Esophagus squamous epithelium (tissue), 5 donors: ENCODE data around the gene NIT2. TPM values are rescaled to one million over a fixed set of nuclear protein-coding genes. Genes with fewer than 3 reads are reported as not detected.
"Not testable (repeated sequence)": the region's sequence is repeated elsewhere in the genome, so short reads cannot be mapped to it uniquely, and the experiment has no call there.

Experiments
- DNase-seq: peaks from one replicate; lab custom pipeline; 2025; lab: John Stamatoyannopoulos, UW
- H3K27ac ChIP-seq, 4 donors: fragments of 200-600 bp; sonication (generic); one replicate each; pipeline ENCODE4 v1.5.1; 2016 to 2019; ENCODE audit warnings: mild to moderate bottlenecking in 1 of 4
- H3K27me3 ChIP-seq, 4 donors: fragments of 200-600 bp; sonication (generic); 1 replicate in 3 of 4; 2 replicates in 1 of 4; pipeline versions ENCODE4 v1.5.1 to v1.6.0; 2017 to 2021; ENCODE audit warnings: antibody characterized with exemption in 1 of 4
- H3K36me3 ChIP-seq, 3 donors: fragments of 200-600 bp; sonication (generic); one replicate each; pipeline ENCODE4 v1.5.1; 2016 to 2019
- H3K4me1 ChIP-seq, 3 donors: fragments of 200-600 bp; sonication (generic); one replicate each; pipeline ENCODE4 v1.5.1; 2017 to 2019
- H3K4me3 ChIP-seq, 4 donors: fragments of 200-600 bp; sonication (generic); 1 replicate in 3 of 4; 2 replicates in 1 of 4; pipeline ENCODE4 v1.5.1; 2016 to 2019; ENCODE audit warnings: mild to moderate bottlenecking in 2 of 4, moderate library complexity in 1 of 4
- H3K9me3 ChIP-seq, 3 donors: fragments of 200-600 bp; sonication (generic); one replicate each; pipeline ENCODE4 v1.5.1; 2016 to 2019
- POLR2A ChIP-seq, 4 donors: fragments of 450-650 bp; IDR thresholded peaks; one replicate each; pipeline ENCODE4 v1.6.1; 2017; ENCODE audit warnings: antibody characterized with exemption in 4 of 4, mild to moderate bottlenecking in 4 of 4, moderate library complexity in 3 of 4
- whole genome bisulfite sequencing, 2 donors: methylation state at CpG; one replicate each; pipeline ENCODE4 v1.1.5; 2018; 5-methylcytosine and 5-hydroxymethylcytosine counted together
- intact Hi-C: fragments of 100-400 bp; cut with DNase I; formaldehyde crosslinking; loops from one replicate; pipeline ENCODE4 v1.15.0; 2022
- total RNA-seq, 4 donors: library from RNA; depleted of rRNA; stranded (reverse); fragments of >200 nt; gene quantifications; one replicate each; pipeline ENCODE4 v1.1.0, GENCODE V29; 2016
- TF ChIP-seq, protein P1 (sequence below), 6 experiments: fragments of 450-650 bp in 4 of 6; fragments of 200-600 bp in 2 of 6; sonication (generic) in 2 of 6; IDR thresholded peaks; one replicate each; pipeline ENCODE4 v1.5.1; 2016 to 2019; ENCODE audit warnings: antibody characterized with exemption in 6 of 6, mild to moderate bottlenecking in 4 of 6, moderate library complexity in 4 of 6
- donor health status: DM: yes; HTN: yes; CAD: no.

The NIT2 gene
- total RNA-seq, 4 donors from 2014 or later = 12.5 to 37.2 (median 23.8) TPM

DNA sequence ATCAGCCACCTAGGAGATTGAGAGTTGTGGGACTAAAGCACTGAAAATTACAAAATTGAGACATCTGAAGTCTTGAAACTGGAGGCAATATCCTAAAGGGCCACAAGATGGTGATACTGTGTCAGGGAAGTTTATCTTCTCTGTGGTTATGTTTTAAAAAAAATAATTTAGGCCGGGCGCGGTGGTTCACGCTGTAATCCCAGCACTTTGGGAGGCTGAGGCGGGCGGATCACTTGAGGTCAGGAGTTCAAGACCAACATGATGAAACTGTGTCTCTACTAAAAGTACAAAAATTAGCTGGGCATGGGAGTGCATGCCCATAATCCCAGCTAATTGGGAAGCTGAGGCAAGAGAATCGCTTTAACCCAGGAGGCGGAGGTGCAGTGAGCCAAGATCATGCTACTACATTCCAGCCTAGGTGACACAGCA is 17.9 kb upstream of the NIT2 start:
- TF ChIP-seq POLR2A (IDR thresholded peaks at IDR 0.05) = no peak
- TF ChIP-seq, protein P1, sequence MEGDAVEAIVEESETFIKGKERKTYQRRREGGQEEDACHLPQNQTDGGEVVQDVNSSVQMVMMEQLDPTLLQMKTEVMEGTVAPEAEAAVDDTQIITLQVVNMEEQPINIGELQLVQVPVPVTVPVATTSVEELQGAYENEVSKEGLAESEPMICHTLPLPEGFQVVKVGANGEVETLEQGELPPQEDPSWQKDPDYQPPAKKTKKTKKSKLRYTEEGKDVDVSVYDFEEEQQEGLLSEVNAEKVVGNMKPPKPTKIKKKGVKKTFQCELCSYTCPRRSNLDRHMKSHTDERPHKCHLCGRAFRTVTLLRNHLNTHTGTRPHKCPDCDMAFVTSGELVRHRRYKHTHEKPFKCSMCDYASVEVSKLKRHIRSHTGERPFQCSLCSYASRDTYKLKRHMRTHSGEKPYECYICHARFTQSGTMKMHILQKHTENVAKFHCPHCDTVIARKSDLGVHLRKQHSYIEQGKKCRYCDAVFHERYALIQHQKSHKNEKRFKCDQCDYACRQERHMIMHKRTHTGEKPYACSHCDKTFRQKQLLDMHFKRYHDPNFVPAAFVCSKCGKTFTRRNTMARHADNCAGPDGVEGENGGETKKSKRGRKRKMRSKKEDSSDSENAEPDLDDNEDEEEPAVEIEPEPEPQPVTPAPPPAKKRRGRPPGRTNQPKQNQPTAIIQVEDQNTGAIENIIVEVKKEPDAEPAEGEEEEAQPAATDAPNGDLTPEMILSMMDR (IDR thresholded peaks at IDR 0.05) = peak; percentile 33 to 79 (median 64)
- 23 to 26% methylated on average over 8 of the region's 8 CpGs for WGBS, 2 donors
- no peak for DNase-seq
- Histone ChIP-seq H3K27me3 (no peaks in the 10 kb centered on the region), H3K4me1 (peaks cover 0 to 6% (median 0%) of the 10 kb centered on the region in 3 donors), H3K36me3 (peaks cover 0 to 67% (median 11%) of the 10 kb centered on the region in 3 donors), H3K9me3 (no peaks in the 10 kb centered on the region), H3K4me3 (no peak overlapping the region), H3K27ac (peak overlapping the region in 2 of 4 donors; percentile 25 to 36)
- intact Hi-C loops = no loop called here

DNA sequence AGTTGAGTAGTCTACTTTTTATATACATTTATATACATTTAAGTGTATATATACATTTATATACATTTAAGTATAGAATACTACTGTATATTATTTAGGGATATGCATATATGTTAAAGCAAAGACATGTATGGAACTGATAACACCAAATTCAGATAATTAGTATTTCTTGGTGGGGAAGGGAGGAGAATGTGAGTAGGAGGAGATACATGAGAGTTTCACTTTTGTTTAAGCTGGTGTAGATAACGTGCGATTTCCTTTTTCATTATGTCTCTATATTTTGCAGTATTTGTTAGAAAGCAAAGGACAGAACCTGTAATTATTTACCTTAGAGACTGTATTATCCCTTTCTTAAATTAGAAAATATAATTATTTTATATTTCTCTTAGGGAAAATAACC is 16.6 kb upstream of the NIT2 start:
- peaks cover 0 to 6% (median 0%) of the 10 kb centered on the region in 3 donors for H3K4me1 ChIP-seq
- H3K27me3 ChIP-seq = no peaks in the 10 kb centered on the region
- intact Hi-C loops = no loop called here
- WGBS, 2 donors = 70 to 85% methylated on average over 2 of the region's 2 CpGs
- H3K9me3 ChIP-seq = no peaks in the 10 kb centered on the region
- TF ChIP-seq, protein P1 (IDR thresholded peaks at IDR 0.05) = no peak
- no peak for TF ChIP-seq POLR2A (IDR thresholded peaks at IDR 0.05)
- H3K4me3 ChIP-seq = no peak overlapping the region
- no peak overlapping the region for H3K27ac ChIP-seq
- no peak for DNase-seq
- peaks cover 0 to 62% (median 11%) of the 10 kb centered on the region in 3 donors for H3K36me3 ChIP-seq

DNA sequence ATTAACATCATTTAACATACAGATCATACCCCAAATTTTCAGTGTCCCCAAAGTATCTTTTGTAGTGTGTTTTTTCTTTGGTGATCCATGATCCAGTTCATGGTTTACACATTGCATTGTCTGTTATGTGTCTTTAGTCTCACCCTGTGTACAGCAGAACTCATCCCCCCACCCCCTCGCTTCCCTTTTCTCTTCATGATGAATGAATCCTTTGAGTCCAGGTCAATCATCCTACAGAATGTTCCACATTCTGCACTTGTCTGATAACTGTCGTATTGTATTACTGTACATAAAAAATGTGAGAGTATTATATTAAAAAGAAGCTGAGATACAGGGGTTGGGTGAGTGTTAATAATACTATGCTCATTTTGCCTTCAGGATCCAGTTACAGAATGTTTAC is 14.6 kb upstream of the NIT2 start:
- Histone ChIP-seq H3K4me3 (no peak overlapping the region), H3K27me3 (no peaks in the 10 kb centered on the region), H3K27ac (no peak overlapping the region), H3K9me3 (no peaks in the 10 kb centered on the region), H3K36me3 (peaks cover 0 to 70% (median 15%) of the 10 kb centered on the region in 3 donors), H3K4me1 (peaks cover 0 to 6% (median 0%) of the 10 kb centered on the region in 3 donors)
- DNase-seq = no peak
- intact Hi-C loops = no loop called here
- 95 to 100% methylated on average over 2 of the region's 2 CpGs for WGBS, 2 donors
- TF ChIP-seq, protein P1 (IDR thresholded peaks at IDR 0.05) = no peak

DNA sequence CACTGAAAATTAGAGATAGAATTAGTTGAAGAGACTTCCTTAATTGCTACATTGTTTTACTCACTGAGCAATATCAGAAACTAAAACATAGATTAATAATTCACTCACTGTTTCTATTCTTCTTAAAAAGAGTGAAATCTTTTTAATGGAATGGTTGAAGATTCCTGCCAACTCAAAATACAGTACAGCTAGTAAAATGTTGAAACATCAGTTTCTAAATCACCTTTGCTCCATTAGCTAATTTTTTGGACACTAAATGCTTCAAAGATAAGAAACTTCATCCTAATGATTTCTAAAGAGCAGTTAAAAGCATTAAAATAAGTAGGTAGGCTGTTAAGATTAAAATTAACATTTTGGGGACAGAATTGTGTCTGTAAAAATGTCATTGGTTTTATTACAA is 10.5 kb upstream of the NIT2 start:
- H3K27ac ChIP-seq = no peak overlapping the region
- no peak for TF ChIP-seq POLR2A (IDR thresholded peaks at IDR 0.05)
- TF ChIP-seq, protein P1 (IDR thresholded peaks at IDR 0.05) = no peak
- DNase-seq = no peak
- H3K36me3 ChIP-seq = peaks cover 0 to 76% (median 15%) of the 10 kb centered on the region in 3 donors
- H3K9me3 ChIP-seq = no peaks in the 10 kb centered on the region
- no peaks in the 10 kb centered on the region for H3K4me1 ChIP-seq
- H3K4me3 ChIP-seq = no peak overlapping the region
- H3K27me3 ChIP-seq = no peaks in the 10 kb centered on the region
- intact Hi-C loops = no loop called here

DNA sequence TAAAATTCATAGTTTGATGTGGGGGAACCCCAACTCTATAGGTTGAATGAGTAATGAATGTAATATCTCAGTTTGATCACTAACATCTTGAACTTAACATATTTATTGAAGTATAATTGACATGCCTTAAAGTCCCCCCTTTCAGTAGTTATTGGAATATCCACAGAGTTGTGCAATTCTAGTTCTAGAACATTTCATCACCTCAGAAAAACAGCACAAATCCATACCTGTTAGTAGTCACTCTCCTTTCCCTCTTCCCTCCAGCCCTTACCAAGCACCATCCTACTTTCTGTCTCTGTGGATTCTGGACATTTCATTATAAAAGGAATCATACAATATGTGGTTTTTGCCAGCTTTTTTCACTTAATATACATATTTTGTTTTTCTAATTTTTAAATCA is 8.7 kb upstream of the NIT2 start:
- Histone ChIP-seq H3K27ac (no peak overlapping the region), H3K4me1 (no peaks in the 10 kb centered on the region), H3K9me3 (no peaks in the 10 kb centered on the region), H3K36me3 (peaks cover 0 to 59% (median 4%) of the 10 kb centered on the region in 3 donors), H3K27me3 (no peaks in the 10 kb centered on the region), H3K4me3 (no peak overlapping the region)
- TF ChIP-seq, protein P1 (IDR thresholded peaks at IDR 0.05) = no peak
- no peak for TF ChIP-seq POLR2A (IDR thresholded peaks at IDR 0.05)
- intact Hi-C loops = no loop called here
- DNase-seq = no peak

DNA sequence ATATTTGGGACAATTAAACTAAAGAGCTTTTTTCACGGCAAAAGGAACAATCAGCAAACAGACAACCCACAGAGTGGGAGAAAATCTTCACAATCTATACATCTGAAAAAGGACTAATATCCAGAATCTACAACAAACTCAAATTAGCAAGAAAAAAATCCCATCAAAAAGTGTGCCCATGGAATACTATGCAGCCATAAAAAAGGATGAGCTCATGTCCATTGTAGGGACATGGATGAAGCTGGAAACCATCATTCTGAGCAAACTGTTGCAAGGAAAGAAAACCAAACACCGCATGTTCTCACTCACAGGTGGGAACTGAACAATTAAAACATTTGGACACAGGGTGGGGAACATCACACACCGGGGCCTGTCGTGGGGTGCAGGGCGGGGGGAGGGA is 7.2 kb upstream of the NIT2 start:
- H3K27ac ChIP-seq, H3K4me3 ChIP-seq, H3K4me1 ChIP-seq, H3K9me3 ChIP-seq, DNase-seq, intact Hi-C loops, H3K27me3 ChIP-seq: not testable (repeated sequence)
- peaks cover 0 to 45% (median 4%) of the 10 kb centered on the region in 3 donors for H3K36me3 ChIP-seq
- 95 to 98% methylated on average over 5 of the region's 5 CpGs for WGBS, 2 donors
